Measurements from ENCODE around the gene RARA. TPM values are rescaled to one million over a fixed set of nuclear protein-coding genes. Genes with fewer than 3 reads are reported as not detected.

Gene RARA
- total RNA-seq (2014; rRNA removed; shearing (Covaris generic); ENCODE audit: low replicate concordance) = 11.4 and 26.0 TPM in 2 replicates

- in situ Hi-C loops (cut with HindIII; ENCODE audit: low pct_unique_long_range_greater_than_20kb, low sequenced_read_pairs) = no loop called here
- peak; percentile 61 for DNase-seq (ENCODE audit: low read depth)
These were observed at the start of gene RARA for GRCh38 chr17:40309031-40309948. TSS of gene RARA (plus strand) at chr17:40309180. CDS start at chr17:40331219, 22,039 bp downstream.

GRCh38 chr17:40259505-40259904 lies 49.5 kb upstream of the RARA start:
- DNase-seq (ENCODE audit: low read depth) = no peak
- in situ Hi-C loops (cut with HindIII; ENCODE audit: low pct_unique_long_range_greater_than_20kb, low sequenced_read_pairs) = no loop called here

- in situ Hi-C loops (cut with HindIII; ENCODE audit: low pct_unique_long_range_greater_than_20kb, low sequenced_read_pairs) = no loop called here
- DNase-seq (ENCODE audit: low read depth) = no peak
These were observed 48.5 kb upstream of the RARA start for GRCh38 chr17:40260528-40260927.

- no peak for DNase-seq (ENCODE audit: low read depth)
- in situ Hi-C loops (cut with HindIII; ENCODE audit: low pct_unique_long_range_greater_than_20kb, low sequenced_read_pairs) = no loop called here
These were observed 44.4 kb upstream of the RARA start for GRCh38 chr17:40264458-40265185.

- DNase-seq (ENCODE audit: low read depth) = no peak
- in situ Hi-C loops (cut with HindIII; ENCODE audit: low pct_unique_long_range_greater_than_20kb, low sequenced_read_pairs) = no loop called here
These were observed 43.6 kb upstream of the RARA start for GRCh38 chr17:40265337-40265736.

- in situ Hi-C loops (cut with HindIII; ENCODE audit: low pct_unique_long_range_greater_than_20kb, low sequenced_read_pairs) = no loop called here
- DNase-seq (ENCODE audit: low read depth) = no peak
These were observed 42.1 kb upstream of the RARA start for GRCh38 chr17:40266882-40267281.

- in situ Hi-C loops (cut with HindIII; ENCODE audit: low pct_unique_long_range_greater_than_20kb, low sequenced_read_pairs) = no loop called here
These were observed 40.8 kb upstream of the RARA start for GRCh38 chr17:40268141-40268712.

GRCh38 chr17:40278414-40278813 lies 30.6 kb upstream of the RARA start:
- DNase-seq (ENCODE audit: low read depth) = no peak
- in situ Hi-C loops (cut with HindIII; ENCODE audit: low pct_unique_long_range_greater_than_20kb, low sequenced_read_pairs) = loop anchor here (25.0 kb wide), 1 partner anchor 91 kb away; the partner anchor contains the start of gene RAPGEFL1

More at GRCh38 chr17:40268141-40268712, 40.8 kb upstream of the RARA start:
- DNase-seq (ENCODE audit: low read depth) = no peak

GRCh38 chr17:40279402-40279801 lies 29.6 kb upstream of the RARA start:
- in situ Hi-C loops (cut with HindIII; ENCODE audit: low pct_unique_long_range_greater_than_20kb, low sequenced_read_pairs) = loop anchor here (25.0 kb wide), 1 partner anchor 92 kb away; the partner anchor contains the start of gene RAPGEFL1
- no peak for DNase-seq (ENCODE audit: low read depth)

GRCh38 chr17:40281663-40282062 lies 27.3 kb upstream of the RARA start:
- DNase-seq (ENCODE audit: low read depth) = no peak
- in situ Hi-C loops (cut with HindIII; ENCODE audit: low pct_unique_long_range_greater_than_20kb, low sequenced_read_pairs) = loop anchor here (25.0 kb wide), 1 partner anchor 94 kb away; the partner anchor contains the start of gene RAPGEFL1

GRCh38 chr17:40283662-40284061 lies 25.3 kb upstream of the RARA start:
- peak; percentile 98 for DNase-seq (ENCODE audit: low read depth)
- in situ Hi-C loops (cut with HindIII; ENCODE audit: low pct_unique_long_range_greater_than_20kb, low sequenced_read_pairs) = loop anchor here (25.0 kb wide), 1 partner anchor 96 kb away; the partner anchor contains the start of gene RAPGEFL1

- in situ Hi-C loops (cut with HindIII; ENCODE audit: low pct_unique_long_range_greater_than_20kb, low sequenced_read_pairs) = loop anchor here (25.0 kb wide), 1 partner anchor 97 kb away; the partner anchor contains the start of gene RAPGEFL1
- peak; percentile 80 for DNase-seq (ENCODE audit: low read depth)
These were observed 24.8 kb upstream of the RARA start for GRCh38 chr17:40284085-40284713.

GRCh38 chr17:40286473-40286872 lies 22.5 kb upstream of the RARA start:
- no peak for DNase-seq (ENCODE audit: low read depth)
- in situ Hi-C loops (cut with HindIII; ENCODE audit: low pct_unique_long_range_greater_than_20kb, low sequenced_read_pairs) = loop anchor here (25.0 kb wide), 1 partner anchor 99 kb away; the partner anchor contains the start of gene RAPGEFL1

GRCh38 chr17:40287159-40287493 lies 21.9 kb upstream of the RARA start:
- DNase-seq (ENCODE audit: low read depth) = no peak
- in situ Hi-C loops (cut with HindIII; ENCODE audit: low pct_unique_long_range_greater_than_20kb, low sequenced_read_pairs) = loop anchor here (25.0 kb wide), 1 partner anchor 100 kb away; the partner anchor contains the start of gene RAPGEFL1

GRCh38 chr17:40287494-40288369 lies 21.2 kb upstream of the RARA start, which contains the start of gene CDC6:
TSS of gene CDC6 (plus strand) at chr17:40287879. CDS start at chr17:40289421, 1,542 bp downstream.
- DNase-seq (ENCODE audit: low read depth) = peak; percentile 99
- in situ Hi-C loops (cut with HindIII; ENCODE audit: low pct_unique_long_range_greater_than_20kb, low sequenced_read_pairs) = loop anchor here (25.0 kb wide), 1 partner anchor 100 kb away; the partner anchor contains the start of gene RAPGEFL1

GRCh38 chr17:40290629-40291280 lies 18.2 kb upstream of the RARA start:
- peak; percentile 87 for DNase-seq (ENCODE audit: low read depth)
- in situ Hi-C loops (cut with HindIII; ENCODE audit: low pct_unique_long_range_greater_than_20kb, low sequenced_read_pairs) = loop anchor here (25.0 kb wide), 1 partner anchor 103 kb away; the partner anchor contains the start of gene RAPGEFL1

Measured in Caki2 (cell line).